GM18870 (cell line): ENCODE measurements around the gene ELOB.

Experiments
- ATAC-seq: cut with Tn5 transposase; IDR thresholded peaks from one replicate; pipeline ENCODE4 v1.9.1; 2021; ENCODE audit warnings: moderate library complexity; ENCODE audit not compliant: unreplicated experiment

Gene ELOB

GRCh38 chr16:2784358-2785100 lies 7.4 kb upstream of the ELOB start:
- no peak for ATAC-seq

- ATAC-seq: no peak
Observed at GRCh38 chr16:2783581-2784357, 6.7 kb upstream of the ELOB start.

DNA sequence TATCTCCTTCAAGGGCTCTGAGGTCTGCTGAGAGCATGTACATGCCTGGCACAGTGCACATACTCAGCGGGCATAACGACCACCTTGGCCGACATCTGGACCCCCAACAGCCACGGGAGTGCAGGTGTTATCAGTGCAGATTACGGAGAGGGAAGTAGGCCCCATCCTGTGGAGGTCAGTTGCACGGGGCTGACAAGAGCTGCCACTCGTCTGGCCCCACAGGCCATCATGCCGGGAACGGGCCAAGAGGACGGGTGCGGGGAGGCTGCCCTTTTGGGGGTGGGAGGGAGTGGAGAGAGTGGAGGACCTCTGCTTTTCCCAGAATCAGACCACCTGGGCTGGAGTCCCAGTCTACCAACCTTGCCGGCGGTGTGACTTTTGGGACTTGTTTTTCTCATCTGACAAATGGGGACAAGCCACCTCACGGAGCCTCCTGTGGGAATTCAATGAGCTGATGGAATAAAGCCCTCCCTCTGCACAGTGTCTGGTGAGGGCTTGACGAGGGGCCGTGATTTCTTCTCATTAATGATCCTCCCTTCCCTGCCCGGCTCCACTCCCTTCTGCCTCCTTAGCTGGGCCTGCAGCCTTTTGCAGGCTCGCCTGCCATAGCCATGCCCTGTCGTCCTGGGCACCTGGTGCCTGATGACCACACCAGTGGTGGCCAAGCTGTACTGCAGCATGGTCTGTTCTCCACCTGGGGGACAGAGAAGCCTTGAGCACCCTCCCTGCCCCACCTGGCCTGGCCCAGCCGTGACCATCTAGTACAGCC lies 5.7 kb upstream of the ELOB start:
- no peak for ATAC-seq

DNA sequence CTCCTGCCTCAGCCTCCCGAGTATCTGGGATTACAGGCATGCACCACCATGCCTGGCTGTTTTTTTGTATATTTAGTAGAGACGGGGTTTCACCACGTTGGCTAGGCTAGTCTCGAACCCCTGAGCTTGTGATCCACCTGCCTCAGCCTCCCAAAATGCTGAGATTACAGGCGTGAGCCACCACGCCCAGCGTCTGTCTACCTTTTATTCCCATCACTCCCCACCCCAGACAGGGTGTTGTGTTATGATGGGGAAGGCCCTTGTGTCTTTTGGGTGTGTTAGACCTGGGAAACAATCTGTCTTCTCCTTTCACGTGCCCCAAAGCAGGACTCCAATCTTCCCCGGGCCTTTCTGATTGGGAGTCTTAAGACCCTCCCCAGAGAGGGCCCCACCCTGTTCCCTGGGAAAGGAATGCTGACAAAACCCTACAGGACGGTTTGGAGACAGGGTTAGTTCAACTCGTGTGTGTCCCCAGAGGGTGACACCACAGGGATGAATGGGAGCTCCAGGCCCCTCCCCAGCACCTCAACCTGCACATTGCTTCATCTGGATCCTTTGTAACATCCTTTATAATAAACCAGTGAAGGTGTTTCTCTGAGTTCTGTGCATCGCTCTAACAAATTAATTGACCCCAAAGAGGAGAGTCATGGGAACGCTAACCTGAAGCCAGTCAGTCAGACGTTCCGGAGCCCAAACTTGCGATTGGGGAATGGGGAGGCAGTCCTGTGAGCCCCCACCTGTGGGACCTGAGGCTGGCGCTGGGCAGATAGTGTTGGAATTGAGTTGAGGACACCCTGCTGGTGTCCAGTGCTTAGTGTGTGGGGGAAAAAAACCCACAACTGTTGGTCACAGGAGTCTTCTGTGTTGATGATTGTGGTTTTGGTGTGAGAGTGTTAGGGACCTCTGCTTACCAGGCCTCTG lies 3.2 kb upstream of the ELOB start:
- ATAC-seq: no peak

GRCh38 chr16:2779151-2779920 lies 2.3 kb upstream of the ELOB start:
- ATAC-seq: no peak

GRCh38 chr16:2778630-2778958 lies 1.5 kb upstream of the ELOB start:
- no peak for ATAC-seq

DNA sequence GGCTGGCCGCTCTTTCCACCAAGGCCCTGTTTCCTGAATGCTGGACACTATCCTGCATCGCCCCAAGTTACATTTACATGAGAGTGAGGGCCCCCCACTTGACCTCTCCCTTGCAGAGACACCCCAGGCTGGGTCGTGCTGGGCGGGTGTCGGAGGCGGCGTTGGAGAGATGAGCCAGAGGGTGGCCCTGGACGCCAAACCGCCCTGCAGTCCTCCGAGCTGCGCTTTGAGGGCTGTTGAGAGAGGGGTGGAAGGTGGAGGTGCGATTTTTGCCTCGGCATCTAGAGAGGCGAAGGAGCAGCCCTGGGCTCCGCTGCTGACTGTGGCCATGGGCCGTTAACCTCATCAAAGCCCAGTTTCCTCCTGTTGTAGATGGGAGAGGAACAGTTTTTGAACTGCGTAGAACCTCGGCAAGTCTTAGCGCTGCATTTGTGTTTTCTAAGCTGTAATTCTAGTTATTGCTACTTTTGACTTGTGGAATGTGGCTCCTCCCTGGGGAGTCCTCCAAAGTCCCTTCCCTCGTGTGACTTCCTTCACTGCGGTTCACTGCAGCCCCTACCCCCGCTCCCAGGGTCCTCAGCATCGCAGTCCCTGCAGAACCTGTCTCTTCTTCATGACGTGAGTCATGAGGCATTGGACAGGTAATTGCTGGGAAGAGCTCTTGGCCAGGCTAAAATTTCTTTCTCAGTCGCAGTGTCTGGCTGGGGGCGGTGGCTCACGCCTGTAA lies 986 bp upstream of the ELOB start:
- ATAC-seq: no peak

DNA sequence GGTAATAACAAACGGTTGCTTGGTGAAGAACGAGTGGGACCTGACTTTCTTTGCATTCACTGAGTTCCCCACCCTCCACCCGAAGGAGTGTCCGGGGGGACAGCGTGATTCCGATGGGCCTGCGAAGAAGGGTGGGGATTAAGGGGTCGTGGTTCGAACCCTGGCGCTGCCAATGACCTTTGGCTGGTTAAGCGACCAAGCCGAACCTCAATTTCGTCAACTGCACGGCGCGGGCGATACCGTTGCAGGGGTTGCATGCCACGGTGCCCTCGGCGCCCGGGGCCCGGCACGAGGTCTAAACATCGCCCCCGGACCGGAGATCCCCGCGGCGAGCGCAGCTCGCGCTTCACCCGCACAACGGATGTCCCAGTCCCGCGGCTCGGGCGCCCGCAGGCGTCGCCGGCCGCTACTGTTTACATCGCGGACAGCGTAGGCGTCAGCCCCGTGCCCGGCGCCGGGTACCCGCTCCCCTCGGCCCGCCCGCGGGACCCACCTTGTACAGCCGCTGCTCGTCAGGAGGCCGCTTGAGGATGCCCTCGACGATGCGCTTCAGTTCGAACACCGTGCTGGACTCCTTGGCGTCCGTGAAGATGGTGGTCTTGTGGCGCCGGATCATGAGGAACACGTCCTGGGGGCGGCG lies 460 bp downstream of the ELOB start:
- ATAC-seq: no peak

DNA sequence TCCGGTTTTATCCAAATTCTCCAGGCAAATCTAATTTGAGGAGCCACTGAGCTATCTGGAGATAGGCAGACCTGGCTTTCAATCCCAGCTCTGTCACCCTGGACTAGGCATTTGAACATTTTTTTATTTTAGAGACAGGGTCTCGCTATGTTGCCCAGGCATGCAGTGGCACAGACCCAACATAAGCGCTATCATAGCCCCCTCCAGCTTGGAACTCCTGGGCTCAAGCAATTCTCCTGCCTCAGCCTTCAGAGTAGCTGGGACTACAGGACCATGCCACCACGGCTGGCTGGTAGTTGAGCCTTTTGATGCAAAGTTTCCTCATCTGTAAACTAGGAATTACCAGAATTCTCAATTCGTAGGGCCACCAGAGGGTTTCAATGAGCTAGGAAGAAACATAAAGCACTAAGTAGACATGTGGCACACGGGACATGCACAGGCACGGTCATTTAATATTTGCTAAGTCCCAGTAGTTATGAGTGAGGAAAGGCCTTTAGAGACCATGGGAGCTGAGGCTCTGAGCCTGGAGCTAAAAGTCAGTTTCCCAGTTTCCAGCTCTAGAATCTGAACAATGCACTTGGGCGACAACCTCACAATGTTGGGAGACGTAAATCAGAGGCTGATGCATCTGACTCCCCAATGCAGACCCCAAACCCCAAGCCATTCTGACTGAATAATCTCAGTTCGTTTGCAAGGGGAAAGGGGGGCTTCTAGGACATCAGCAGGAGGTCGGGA lies 1.1 kb downstream of the ELOB start:
- no peak for ATAC-seq

GRCh38 chr16:2775131-2775716 lies 1.9 kb downstream of the ELOB start:
- no peak for ATAC-seq

DNA sequence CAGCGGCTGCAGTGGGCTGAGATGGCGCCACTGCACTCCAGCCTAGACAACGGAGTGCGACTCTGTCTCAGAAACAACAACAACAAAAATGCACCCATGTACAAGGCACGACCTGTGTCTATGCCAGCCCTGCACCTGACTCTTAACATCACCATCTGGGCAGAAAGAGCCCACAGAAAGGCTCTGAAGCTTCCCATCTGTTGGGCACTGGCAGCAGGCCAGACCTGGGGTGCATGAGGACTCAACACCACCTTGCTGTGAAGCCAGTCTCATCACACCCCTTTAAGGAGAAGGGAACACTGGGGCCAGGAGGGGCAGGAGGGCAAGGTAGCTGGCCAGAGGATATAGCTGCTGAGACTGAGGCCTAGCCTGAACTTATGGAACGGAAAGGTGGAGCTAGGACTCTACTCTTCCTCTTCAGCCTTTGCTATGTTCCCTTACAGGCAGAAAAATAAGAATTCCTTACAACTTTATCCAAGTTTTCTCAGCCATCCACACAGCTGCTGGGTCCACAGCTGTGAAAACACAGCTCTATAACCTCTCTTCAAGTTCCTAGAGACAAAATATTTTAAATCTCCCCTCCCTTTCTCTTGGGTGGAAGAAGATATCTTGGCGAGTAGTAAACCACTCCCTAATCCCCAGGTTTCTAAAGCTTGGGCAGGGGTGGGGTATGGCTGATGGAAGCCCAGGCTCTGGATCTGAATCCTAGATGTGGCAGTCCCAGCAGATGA lies 2.8 kb downstream of the ELOB start:
- ATAC-seq: no peak

GRCh38 chr16:2773188-2773968 lies 3.7 kb downstream of the ELOB start:
- ATAC-seq: no peak

DNA sequence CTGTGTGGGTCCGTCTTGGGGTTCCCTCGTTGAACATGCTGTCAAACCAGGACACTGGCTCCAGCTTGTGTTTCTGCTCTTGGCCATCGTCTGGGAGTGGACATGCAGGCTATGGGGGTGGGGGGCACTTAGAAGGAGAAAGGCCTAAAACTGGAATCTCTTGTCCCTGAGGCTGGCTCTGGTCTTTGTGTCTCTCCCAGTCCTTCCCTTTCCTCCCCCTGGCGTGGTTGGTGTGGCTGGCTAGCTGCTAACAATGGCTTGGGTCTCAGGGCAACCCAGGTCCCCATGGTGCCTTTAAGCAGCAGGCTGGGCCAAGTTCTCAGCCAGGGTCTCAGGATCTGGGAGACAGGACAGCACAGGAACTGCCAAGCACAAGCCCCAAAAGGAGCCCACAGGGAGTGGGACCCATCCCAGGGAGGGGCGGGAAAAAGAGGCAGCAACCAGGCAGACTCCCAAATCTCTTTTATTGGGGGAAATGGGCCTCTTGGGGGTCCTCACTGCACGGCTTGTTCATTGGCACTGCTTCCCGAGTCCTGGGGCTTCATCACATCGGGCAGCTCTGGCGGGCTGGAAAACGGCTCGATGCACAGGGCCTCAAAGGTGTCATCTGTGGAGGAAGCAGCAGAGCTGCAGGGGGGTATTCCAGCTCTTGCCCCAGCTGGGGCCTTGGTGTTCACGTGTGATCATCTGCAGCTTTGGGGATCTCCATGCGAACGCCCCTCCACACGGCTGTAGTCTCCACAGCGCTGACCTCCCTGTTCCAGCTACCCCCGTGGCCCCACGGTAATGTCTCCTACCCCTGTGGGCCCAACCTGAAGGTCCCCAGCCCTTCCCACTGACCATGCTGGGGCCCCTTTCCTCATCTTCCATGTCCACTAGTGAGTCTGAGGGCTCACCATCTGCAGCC lies 5.3 kb downstream of the ELOB start:
- ATAC-seq: no peak

- no peak for ATAC-seq
Observed at GRCh38 chr16:2770057-2770951, 6.8 kb downstream of the ELOB start.
